HG03196 (cell line): ENCODE data around the gene TOP1.

Experiments used
- ATAC-seq: cut with Tn5 transposase; IDR thresholded peaks from one replicate; pipeline ENCODE4 v1.9.1; 2021; ENCODE audit not compliant: unreplicated experiment

TOP1 gene

DNA sequence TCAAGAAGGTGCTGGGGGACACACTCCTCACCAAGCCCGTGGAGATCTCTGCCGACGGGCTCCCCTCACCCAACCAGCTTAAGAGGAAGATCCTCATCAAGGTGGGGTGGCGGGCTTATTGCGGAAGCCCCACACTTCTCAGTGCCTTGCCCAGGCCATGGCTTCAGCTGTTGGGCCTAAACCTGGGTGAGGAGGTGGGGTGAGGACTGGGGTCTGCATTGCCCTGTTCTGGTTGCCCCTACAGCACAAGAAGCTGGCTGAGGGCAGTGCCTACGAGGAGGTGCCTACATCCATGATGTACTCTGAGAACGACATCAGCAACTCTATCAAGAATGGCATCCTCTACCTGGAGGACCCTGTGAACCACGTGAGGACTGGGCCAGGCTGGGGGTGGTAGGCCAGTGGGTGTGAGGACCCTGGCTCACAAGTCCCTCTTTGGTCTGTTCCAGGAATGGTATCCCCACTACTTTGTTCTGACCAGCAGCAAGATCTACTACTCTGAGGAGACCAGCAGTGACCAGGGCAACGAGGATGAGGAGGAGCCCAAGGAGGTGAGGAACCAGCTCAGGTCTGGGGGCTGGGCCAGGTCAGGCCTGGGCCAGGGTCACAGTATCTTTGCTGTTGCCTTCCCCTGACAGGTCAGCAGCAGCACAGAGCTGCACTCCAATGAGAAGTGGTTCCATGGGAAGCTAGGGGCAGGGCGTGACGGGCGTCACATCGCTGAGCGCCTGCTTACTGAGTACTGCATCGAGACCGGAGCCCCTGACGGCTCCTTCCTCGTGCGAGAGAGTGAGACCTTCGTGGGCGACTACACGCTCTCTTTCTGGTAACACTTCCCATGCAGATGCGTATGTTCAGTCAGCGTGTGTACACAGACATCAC is 136.6 kb downstream of the TOP1 start:
- no peak for ATAC-seq

DNA sequence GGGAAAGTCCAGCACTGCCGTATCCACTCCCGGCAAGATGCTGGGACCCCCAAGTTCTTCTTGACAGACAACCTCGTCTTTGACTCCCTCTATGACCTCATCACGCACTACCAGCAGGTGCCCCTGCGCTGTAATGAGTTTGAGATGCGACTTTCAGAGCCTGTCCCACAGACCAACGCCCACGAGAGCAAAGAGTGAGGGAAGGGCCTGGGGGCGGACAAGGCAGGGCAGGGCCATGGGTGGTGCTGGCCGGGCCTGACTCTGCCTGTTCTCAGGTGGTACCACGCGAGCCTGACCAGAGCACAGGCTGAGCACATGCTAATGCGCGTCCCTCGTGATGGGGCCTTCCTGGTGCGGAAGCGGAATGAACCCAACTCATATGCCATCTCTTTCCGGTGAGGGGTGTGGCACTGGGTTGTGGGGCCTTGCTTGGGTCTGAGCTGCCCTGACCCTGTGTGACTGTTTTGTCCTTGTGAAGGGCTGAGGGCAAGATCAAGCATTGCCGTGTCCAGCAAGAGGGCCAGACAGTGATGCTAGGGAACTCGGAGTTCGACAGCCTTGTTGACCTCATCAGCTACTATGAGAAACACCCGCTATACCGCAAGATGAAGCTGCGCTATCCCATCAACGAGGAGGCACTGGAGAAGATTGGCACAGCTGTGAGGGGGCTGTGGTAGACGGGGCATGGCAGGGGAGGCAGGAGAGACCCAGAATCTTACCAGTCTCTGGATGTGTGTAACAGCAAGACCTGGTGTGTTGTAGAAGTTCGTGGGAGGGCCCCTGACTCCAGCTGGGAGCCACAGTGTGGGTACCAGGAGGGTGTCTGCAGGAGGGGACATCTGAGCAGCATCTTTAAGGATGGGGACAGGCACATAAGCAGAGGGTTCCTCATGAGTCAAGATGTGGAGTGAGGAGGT is 137.8 kb downstream of the TOP1 start:
- ATAC-seq = no peak

DNA sequence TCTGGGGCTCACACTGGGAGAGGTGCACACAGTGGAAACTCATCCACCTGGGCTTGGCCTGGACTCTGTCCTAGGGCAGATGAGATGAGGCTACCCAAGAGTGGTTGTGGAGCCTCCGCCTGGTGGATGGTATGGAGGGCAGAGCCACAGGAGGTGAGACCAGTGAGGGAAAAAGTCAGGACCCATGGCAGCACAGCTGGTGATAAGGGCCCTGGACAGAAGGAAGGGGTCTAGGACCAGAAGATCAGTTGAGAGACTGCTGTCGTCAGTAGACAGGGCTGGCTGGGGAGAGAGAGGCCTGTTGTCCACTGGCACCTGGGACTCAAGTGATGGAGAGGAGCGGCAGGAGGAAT is 138.5 kb downstream of the TOP1 start:
- no peak for ATAC-seq

GRCh38 chr20:41167481-41168253 is 139.0 kb downstream of the TOP1 start:
- ATAC-seq = no peak

GRCh38 chr20:41168281-41169161 is 139.9 kb downstream of the TOP1 start:
- no peak for ATAC-seq

DNA sequence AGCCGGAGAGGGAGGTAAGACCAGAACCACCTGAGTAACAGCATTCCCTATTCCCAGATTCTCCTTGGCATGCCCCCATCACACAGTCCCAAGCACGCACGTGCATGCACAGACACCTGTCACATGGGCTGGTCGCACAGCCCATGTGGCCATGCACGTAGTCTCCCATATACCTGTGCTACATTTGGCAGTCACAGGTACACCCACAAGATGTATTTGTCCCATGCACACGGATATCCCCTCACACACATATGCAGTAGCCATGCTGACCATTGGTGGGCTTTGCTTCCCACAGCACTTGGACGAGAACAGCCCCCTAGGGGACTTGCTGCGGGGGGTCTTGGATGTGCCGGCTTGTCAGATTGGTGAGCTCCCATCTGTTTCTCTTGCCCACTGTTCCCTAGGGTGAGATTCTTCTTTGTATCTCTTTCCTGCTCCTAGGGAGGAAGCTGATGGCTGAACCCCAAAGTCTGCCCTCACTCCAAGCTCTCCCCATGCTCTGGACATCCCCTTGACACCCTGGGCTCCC is 140.6 kb downstream of the TOP1 start:
- no peak for ATAC-seq

DNA sequence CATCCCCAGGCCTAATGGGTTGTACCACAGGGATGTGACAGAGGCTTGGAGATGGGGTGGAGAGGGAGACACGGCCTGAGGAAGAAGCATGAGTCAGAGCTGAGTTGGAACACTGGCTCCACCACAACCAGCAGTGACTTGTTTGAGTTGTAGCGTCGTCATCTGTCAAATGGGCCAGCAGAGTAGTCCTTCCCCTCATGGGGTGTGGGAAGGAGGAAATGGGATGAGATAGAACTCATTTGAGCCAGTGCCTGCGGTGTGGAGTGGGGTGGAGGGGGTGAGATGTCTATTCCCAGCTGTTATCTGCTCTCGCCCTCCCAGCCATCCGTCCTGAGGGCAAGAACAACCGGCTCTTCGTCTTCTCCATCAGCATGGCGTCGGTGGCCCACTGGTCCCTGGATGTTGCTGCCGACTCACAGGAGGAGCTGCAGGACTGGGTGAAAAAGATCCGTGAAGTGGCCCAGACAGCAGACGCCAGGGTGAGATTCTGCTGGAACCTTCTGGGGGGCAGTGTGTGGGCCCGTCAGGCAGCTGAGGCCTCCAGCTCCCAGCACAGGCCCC is 141.2 kb downstream of the TOP1 start:
- ATAC-seq = no peak

DNA sequence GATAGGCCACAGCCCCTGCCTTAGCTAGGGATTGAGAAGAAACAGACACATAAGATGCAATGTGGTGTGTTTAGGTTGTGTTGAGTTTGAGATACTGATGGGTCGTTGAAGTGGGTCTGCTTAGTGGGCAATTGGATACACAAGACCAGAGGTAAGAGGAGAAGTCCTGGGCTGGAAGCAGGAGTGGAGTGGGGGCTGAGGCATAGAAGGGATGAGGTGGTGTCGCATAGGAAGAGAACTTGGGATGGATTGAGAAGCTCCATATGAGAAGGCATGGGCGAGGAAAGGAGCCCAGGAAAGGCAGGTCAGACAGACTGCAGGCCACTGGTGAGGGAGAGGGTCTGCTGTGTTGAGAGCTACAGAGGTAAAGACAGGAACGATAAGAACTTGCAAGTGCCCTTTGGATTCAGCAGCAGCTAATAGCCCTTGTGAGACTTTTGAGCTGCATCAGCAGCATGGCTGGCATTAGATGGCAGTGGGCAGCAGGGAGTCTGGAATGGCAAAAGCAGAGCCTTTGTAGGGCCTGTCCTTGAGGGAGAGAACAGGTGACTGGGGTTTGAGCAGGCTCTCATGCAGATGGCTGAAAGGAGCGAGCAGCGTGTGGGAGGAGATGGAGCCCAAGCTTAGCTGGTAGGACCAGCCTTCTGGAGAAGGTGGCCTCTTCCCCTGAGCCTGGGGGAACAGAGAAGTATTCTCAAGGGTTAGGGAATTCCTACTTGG is 141.9 kb downstream of the TOP1 start:
- no peak for ATAC-seq

DNA sequence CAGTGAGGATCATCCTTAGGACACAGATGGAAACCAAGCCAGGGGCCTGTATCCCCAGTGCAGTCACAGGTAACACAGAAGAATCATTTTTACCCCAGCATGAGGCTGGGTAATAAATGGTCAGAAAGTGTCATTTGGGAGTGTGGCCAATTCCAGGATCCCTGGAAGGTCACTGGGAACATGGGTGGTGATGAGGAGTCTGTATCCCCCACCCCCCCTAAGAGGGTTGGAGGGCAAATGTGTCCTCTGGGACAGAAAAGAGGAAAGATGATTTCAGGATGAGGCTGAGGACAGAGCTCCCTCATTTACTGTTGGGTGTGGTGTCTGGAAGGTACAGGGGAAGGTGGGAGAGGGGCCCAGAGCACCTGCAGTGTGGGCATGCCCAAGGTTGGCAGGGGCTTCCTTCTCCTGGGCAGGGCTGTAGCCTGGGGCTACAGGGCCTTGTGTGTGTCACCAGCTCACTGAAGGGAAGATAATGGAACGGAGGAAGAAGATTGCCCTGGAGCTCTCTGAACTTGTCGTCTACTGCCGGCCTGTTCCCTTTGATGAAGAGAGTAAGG is 143.2 kb downstream of the TOP1 start:
- no peak for ATAC-seq

DNA sequence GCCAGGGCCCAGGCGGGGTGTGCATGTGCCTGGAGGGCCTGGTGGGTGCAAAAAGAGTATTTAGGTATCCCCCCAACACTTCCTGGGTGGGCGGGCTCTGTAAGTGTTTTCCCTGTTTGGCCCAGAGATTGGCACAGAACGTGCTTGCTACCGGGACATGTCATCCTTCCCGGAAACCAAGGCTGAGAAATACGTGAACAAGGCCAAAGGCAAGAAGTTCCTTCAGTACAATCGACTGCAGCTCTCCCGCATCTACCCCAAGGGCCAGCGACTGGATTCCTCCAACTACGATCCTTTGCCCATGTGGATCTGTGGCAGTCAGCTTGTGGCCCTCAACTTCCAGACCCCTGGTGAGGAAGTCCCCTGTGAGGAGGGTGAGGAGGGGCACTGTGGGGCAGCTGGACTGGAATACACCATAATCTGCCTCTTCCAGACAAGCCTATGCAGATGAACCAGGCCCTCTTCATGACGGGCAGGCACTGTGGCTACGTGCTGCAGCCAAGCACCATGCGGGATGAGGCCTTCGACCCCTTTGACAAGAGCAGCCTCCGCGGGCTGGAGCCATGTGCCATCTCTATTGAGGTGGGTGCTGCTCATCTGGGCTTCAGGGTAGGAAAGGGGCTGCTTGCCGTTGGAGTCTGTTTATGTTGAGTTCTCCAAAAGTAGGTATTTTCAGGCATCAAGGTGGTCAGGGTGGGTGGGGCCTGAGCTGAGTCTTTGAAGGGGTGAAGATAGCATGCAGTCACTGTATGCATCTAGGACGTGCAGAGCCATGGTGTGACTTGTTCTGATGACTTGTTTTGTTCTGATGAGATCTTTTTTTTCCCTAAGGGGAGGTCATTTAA is 143.9 kb downstream of the TOP1 start:
- no peak for ATAC-seq

DNA sequence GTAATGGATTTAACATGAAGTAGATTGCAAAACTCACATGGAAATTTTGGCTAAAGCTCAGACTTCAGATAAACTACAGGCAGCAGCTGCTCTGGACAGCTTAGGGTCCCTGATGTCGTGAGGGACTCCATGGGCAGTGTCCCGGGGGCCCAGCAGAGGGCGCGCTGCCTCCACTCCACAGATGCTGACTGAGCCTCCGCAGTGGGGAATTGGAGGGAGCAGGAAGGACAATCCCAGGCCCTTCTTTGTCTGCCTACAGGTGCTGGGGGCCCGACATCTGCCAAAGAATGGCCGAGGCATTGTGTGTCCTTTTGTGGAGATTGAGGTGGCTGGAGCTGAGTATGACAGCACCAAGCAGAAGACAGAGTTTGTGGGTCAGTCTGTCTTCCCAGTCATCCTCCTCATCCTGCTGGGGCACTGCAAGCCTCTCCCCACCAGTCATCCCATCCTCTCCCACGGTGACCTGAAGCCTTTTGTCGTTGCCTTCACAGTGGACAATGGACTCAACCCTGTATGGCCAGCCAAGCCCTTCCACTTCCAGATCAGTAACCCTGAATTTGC is 144.6 kb downstream of the TOP1 start:
- ATAC-seq = no peak

DNA sequence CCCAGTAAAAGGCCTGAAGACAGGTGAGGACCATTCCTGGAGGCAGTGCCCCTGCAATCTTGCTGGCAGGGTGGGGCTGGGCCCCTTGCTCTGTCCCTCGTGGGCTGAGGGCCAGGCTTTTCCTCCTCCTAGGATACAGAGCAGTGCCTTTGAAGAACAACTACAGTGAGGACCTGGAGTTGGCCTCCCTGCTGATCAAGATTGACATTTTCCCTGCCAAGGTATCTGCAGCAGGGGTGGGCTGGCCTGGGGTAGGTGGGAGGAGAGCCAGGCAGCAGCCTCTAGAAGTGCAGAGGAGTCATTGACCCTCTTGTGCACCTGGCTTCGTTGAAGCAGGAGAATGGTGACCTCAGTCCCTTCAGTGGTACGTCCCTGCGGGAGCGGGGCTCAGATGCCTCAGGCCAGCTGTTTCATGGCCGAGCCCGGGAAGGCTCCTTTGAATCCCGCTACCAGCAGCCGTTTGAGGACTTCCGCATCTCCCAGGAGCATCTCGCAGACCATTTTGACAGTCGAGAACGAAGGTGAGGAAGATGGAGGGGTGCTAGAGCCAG is 145.2 kb downstream of the TOP1 start:
- ATAC-seq = no peak
